Ishikawa (cell line): Measurements from ENCODE around the gene RAB37.

Source experiments
- CEBPB ChIP-seq: IDR thresholded peaks from 2 replicates; pipeline ENCODE4 v1.6.1; 2012
- CREB1 ChIP-seq: IDR thresholded peaks from 2 replicates; pipeline ENCODE4 v1.6.1; 2012; ENCODE audit warnings: low read depth
- EGR1 ChIP-seq: IDR thresholded peaks from 2 replicates; pipeline ENCODE4 v1.6.1; 2012
- EP300 ChIP-seq: IDR thresholded peaks from 2 replicates; pipeline ENCODE4 v1.6.1; 2012; ENCODE audit warnings: borderline replicate concordance
- FOXM1 ChIP-seq: IDR thresholded peaks from 2 replicates; pipeline ENCODE4 v1.6.1; 2012; ENCODE audit warnings: low read depth, borderline replicate concordance
- MAX ChIP-seq: IDR thresholded peaks from 2 replicates; pipeline ENCODE4 v1.6.1; 2012
- NFIC ChIP-seq: IDR thresholded peaks from 2 replicates; pipeline ENCODE4 v1.6.1; 2012
- RAD21 ChIP-seq: IDR thresholded peaks from 2 replicates; pipeline ENCODE4 v1.6.1; 2012; ENCODE audit warnings: low read depth
- TAF1 ChIP-seq: IDR thresholded peaks from 2 replicates; pipeline ENCODE4 v1.6.1; 2012; ENCODE audit warnings: low read depth, mild to moderate bottlenecking
- TCF12 ChIP-seq: IDR thresholded peaks from 2 replicates; pipeline ENCODE4 v1.6.1; 2012; ENCODE audit warnings: low read depth
- TEAD4 ChIP-seq: IDR thresholded peaks from 2 replicates; pipeline ENCODE4 v1.6.1; 2012
- USF1 ChIP-seq: IDR thresholded peaks from 2 replicates; pipeline ENCODE4 v1.6.1; 2012
- YY1 ChIP-seq: IDR thresholded peaks from 2 replicates; pipeline ENCODE4 v1.6.1; 2012; ENCODE audit warnings: low read depth
- ZBTB7A ChIP-seq: IDR thresholded peaks from 2 replicates; pipeline ENCODE4 v1.6.1; 2012; ENCODE audit warnings: low read depth
- TF ChIP-seq, protein P1 (sequence below): IDR thresholded peaks from 2 replicates; pipeline ENCODE4 v1.6.1; 2012; ENCODE audit warnings: low read depth, mild to moderate bottlenecking

Gene RAB37

GRCh38 chr17:74773414-74773813 is 36.4 kb downstream of the RAB37 start:
- TF ChIP-seq TAF1, result no peak
- no peak for TF ChIP-seq MAX
- no peak for TF ChIP-seq CEBPB
- TF ChIP-seq TCF12, result no peak
- no peak for TF ChIP-seq CREB1
- TF ChIP-seq YY1, result no peak
- TF ChIP-seq RAD21, result no peak
- TF ChIP-seq TEAD4, result no peak
- TF ChIP-seq FOXM1, result no peak
- no peak for TF ChIP-seq NFIC
- TF ChIP-seq, protein P1, sequence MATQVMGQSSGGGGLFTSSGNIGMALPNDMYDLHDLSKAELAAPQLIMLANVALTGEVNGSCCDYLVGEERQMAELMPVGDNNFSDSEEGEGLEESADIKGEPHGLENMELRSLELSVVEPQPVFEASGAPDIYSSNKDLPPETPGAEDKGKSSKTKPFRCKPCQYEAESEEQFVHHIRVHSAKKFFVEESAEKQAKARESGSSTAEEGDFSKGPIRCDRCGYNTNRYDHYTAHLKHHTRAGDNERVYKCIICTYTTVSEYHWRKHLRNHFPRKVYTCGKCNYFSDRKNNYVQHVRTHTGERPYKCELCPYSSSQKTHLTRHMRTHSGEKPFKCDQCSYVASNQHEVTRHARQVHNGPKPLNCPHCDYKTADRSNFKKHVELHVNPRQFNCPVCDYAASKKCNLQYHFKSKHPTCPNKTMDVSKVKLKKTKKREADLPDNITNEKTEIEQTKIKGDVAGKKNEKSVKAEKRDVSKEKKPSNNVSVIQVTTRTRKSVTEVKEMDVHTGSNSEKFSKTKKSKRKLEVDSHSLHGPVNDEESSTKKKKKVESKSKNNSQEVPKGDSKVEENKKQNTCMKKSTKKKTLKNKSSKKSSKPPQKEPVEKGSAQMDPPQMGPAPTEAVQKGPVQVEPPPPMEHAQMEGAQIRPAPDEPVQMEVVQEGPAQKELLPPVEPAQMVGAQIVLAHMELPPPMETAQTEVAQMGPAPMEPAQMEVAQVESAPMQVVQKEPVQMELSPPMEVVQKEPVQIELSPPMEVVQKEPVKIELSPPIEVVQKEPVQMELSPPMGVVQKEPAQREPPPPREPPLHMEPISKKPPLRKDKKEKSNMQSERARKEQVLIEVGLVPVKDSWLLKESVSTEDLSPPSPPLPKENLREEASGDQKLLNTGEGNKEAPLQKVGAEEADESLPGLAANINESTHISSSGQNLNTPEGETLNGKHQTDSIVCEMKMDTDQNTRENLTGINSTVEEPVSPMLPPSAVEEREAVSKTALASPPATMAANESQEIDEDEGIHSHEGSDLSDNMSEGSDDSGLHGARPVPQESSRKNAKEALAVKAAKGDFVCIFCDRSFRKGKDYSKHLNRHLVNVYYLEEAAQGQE, result no peak
- TF ChIP-seq USF1, result no peak
- TF ChIP-seq EP300, result no peak
- no peak for TF ChIP-seq EGR1
- TF ChIP-seq ZBTB7A, result no peak

DNA sequence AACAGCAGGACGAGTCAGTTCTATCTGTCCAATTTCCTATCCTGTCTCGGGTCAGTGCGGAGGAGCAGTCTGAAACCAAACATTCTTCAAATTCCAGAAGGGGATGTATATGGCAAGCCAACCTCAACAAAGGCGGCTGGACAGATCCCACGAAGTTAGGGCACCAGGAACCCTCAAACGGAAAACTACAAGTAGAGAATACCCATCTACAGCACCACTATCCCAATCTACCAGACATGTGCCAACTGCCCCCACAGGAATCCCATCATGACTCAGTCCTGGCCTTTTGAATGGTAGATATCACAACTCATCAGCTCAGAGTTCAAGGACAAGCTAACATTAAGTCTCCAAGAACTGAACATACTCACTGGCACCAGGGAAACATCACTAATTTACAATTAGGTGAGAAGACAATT is 36.8 kb downstream of the RAB37 start:
- TF ChIP-seq, protein P1, result no peak
- no peak for TF ChIP-seq TEAD4
- no peak for TF ChIP-seq CREB1
- no peak for TF ChIP-seq NFIC
- TF ChIP-seq USF1, result no peak
- no peak for TF ChIP-seq FOXM1
- TF ChIP-seq CEBPB, result no peak
- no peak for TF ChIP-seq EP300
- TF ChIP-seq MAX, result no peak
- no peak for TF ChIP-seq YY1
- no peak for TF ChIP-seq TAF1
- no peak for TF ChIP-seq TCF12
- TF ChIP-seq ZBTB7A, result no peak
- TF ChIP-seq RAD21, result no peak
- no peak for TF ChIP-seq EGR1

DNA sequence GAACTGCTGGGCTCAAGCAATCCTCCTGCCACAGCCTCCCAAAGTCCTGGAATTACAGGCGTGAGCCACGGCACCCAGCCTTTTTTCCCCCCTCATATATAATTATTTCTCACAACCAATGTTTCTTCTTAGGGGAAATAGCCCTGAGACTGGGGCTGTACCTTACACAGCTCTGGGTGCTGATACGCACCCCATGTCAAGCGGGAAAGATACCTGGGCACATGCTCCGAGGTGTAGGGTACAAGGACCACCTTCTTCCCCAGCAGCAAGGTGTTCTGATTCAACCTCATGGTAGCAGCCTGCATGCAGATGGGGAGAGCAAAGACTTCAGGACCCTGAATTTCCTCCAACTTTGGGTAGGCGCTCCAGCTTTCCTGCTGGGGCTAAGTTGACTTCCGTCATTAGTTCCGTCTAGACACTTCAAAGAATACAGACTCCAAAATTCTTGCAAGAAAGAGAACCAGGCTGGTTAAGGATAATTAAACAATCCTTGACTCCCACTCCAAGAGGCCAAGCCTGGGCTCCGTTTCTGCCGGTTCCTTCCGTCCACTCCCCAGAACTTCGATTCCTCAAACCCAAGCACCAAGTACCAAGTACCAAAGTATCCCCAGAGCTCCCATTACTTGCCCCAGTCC is 38.5 kb downstream of the RAB37 start:
- TF ChIP-seq, protein P1, result no peak
- no peak for TF ChIP-seq TCF12
- TF ChIP-seq USF1, result no peak
- TF ChIP-seq MAX, result no peak
- no peak for TF ChIP-seq CEBPB
- no peak for TF ChIP-seq FOXM1
- no peak for TF ChIP-seq CREB1
- no peak for TF ChIP-seq EP300
- no peak for TF ChIP-seq NFIC
- TF ChIP-seq TAF1, result no peak
- TF ChIP-seq EGR1, result no peak
- no peak for TF ChIP-seq YY1
- TF ChIP-seq TEAD4, result no peak
- no peak for TF ChIP-seq ZBTB7A
- no peak for TF ChIP-seq RAD21
